HG03045 (cell line): ENCODE measurements around the gene ABCC5.
"Not testable (repeated sequence)": the region's sequence is repeated elsewhere in the genome, so short reads cannot be mapped to it uniquely, and the experiment has no call there.

Experiments
- ATAC-seq: cut with Tn5 transposase; IDR thresholded peaks from one replicate; pipeline ENCODE4 v1.9.1; 2021; ENCODE audit warnings: mild to moderate bottlenecking, moderate library complexity; ENCODE audit not compliant: unreplicated experiment

ABCC5 gene

DNA sequence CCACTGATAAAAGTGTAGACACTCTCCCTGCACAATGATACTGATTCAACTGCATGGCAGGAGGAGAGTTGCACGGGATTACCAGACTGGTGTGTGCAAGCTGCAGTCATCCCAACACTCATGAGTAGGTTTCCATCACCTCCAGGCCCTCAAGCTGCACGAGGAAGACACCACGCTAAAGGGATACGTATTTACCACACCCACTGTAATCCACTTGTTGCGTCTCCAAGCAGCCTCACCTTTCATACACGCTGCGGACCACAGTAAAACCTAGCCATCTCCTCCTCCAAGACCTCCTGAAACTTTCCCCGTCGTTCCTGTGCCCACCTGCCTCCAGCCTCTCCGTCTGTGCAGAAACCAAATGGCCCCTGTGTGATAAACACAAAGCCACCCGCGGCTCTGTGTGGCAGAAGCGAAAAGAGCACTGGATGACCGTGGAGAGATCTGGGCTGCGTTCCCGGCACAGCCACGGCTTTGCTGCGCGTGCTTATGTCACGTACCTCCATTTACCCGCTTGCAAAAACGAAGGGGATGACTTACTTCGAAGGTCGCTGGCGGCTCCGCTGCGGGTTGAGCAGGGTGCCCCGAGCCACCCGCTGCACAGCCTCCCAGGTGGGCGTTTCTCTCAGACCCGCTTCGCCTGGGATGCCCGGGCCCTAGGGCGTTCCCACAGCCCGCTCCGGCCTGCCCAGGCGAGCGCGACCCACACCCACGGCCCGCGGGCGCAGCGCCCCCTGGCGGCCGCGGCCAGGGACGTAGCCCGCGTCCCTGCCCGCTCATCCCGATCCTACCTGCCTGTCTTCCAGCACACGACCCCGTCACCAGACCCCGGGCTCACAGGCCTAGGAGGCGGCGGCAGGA lies 643 bp downstream of the ABCC5 start:
- peak; percentile 82 for ATAC-seq

DNA sequence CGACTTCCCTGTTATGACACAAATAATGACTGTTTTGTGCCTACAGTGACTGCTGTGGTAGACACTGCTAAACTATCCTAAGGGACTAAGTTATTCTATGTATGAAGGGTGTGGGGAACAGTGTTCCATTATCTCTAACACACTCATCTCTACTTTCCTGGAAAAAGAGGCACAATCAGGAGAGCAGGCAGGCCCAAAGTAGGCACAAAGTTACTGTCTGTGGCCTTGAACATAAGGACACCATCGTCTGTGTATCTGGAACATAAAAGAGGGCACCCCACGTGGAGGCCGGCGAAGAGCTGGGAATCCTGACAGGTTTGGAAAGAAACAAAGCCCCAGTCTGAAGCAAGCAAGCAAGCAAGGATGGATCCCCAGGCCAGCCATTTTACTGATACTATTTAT lies 1.5 kb downstream of the ABCC5 start:
- no peak for ATAC-seq

DNA sequence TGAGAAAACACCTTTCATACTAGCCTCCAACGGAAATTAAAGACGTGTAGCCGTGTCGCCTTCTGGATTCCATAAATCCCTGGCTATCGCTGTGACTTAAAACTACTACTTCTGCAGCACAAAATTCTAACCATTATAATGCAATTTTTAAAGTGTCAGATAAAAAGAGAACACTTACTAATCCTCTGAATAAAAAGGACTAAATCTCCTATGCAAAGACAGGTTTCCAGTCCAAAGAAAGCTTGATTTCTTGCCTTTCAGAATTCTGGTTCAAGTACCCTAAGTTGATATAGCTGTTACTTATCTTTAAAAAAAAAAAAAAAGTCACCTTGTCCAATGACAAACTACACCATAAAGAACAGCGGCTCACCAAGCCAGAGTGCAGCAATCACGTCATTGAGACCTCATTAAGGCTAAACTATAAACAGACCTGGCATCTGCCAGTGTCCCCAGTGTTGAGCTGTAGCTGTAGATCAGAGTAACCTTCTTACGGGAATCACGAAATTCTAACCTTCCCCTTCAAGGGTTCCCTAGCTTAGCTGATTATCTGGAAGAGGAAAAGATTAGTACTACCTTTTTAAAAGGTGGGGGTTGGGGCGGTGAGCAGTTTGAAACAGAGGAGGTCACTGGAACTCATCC lies 2.2 kb downstream of the ABCC5 start:
- ATAC-seq = no peak

DNA sequence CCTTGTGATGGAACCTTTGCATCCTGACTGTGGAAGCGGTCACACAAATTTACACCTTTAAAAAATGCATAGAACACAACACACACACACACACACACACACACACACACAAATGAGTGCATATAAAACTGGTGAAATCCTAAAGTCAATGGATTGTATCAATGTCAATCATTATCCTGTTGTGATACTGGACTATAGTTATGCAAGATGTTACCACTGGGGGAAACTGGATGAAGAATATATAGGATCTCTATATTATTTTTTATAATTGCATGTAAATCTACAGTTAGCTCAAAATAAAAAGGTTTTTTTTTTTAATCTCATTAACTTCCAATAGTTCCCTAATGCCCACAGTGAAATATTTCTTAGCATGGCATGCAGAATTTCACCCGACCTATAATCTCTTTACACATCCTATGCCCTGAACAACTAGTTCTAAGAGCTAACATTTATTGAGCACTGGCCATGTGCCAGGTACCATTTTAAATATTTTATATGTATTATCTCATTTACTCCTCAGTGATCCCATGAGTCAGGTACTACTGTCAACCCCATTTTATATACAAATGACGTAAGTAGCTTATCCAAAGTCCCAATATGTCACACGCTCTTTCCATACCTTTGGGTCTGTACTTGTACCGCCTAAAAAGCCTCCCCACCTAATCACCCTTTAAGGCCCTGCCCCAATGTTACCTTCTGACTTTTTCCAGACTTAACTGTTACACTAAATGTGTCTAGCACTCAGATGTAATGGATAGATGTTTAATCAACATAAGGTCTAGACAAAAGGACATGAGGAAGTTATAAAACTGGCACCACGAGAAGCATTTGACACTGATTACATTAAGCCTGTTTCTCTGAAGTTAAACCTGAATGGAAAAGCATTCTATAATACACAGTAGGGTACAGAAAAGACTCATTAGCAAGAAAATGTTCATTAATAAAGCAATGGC lies 5.5 kb downstream of the ABCC5 start:
- ATAC-seq = no peak

- no peak for ATAC-seq
These were observed 6.3 kb downstream of the ABCC5 start for GRCh38 chr3:184011230-184011876.

DNA sequence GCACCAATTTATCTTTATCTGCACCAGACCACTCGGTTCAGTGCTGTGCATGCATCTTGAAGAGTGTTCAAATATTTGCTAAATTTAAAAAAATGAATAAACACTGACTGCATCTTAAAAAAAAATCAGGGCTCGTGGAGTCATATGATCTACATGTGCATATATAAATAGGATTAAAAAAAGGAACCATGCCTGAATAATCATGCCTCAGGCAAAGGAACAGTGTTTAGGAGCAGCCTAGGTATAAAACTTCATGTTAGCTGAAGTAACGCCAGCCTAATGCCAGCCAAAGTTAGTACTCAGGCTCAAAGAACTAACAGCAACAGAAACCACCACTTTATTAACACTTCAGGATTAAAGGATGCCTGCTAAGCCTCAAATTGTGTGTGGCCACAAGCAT lies 9.5 kb downstream of the ABCC5 start:
- ATAC-seq = no peak

DNA sequence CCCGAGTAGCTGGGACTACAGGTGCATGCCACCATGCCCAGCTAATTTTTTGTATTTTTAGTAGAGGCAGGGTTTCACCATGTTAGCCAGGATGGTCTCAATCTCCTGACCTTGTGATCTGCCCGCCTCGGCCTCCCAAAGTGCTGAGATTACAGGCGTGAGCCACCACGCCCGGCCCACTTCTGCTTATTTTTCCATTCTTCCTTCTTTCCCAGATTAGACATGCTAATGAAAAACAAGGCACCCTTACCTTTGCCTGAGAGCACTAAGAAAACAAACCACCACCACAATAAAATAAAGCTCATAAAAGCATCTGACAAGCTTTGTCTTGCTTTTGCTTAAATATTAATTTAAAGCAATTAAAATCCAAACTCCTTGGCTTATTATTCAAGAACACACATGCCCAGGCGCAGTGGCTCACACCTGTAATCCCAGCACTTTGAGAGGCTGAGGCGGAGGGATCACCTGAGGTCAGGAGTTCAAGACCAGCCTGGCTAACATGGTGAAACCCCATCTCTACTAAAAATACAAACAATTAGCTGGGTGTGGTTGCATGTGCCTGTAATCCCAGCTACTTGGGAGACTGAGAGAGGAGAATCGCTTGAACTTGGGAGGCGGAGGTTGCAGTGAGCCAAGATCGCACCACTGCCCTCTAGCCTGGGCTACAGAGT lies 10.4 kb downstream of the ABCC5 start:
- not testable (repeated sequence) for ATAC-seq

DNA sequence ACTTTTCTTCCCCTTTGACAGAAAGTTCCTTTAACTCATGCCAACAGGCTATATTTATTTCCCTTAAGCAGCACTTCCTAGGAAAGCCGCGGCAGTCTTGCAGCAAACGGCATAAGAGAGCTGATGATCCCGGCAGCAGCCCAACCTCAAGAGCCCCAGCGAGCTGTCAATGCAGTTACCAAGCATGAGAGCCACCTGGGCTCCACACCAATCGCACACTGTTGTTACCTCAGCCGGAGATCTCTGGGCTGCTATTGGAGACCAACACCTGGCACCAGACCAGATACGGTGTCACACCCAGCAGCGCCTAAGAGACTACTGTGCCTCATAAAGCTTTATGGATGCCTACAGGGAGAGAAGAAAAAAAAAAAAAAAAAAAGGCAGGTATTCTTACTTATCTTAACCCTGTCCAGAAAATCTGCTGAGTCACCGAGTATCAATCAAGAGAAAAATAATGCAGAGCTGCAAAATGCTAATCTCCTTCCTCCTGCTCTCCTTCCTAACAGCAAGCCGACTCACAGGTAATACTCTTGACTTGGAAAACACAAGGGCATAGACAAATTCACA lies 11.7 kb downstream of the ABCC5 start:
- ATAC-seq = peak; percentile 78

GRCh38 chr3:184004476-184004875 lies 13.2 kb downstream of the ABCC5 start:
- ATAC-seq = no peak

DNA sequence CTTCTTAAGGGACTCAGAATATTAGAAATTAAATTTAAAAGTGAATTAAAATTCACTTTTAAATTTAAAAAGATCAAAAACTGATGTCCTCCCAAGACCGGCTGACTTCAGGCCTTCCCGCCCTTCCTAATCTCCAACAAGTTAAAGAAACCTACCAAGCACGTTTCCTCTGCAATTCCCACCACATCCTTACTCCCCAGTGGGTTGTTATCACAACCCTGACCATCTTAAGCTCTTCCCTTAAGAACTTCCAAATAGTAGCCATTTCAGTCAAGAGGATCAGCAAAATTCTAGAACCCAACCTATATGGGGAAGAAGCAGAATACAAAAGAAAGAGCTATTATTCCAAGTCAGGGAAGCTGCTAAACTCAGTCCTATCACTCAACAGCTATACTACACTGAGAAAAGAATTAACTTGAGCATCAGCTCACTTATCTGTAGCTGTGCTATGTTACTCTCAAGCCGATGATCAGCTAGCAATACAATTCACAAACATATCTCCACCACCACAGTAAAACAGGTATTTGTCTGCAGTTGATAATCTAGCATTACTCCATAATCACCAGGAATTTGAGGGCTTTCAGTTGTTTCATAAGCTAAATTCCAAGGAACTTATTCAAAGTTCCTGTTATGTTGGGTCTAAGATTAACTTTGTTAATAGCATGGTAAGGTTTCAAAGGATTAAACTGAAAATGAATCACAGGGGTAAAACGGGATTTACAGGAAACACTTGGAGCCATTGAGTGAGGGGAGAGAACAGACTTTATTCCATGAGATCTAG lies 14.3 kb downstream of the ABCC5 start:
- ATAC-seq = no peak

DNA sequence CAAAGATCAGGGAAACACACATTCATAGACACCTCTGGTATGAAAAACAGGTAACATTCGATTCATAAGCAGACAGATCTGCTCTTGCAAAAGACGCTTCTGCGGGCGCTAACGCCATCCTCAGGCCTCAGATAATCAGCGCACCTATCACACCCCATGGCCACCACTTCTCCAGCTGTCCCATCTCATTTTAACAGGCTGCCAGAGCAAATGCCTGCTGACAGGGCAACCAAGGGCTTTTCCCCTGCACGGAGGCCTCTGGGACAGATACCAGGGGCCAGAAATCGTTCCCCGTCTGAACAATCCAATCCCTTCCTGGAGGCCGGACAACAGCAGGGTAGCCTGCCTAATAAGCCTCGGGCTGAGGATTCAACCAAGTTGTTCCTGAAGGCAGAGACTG lies 15.2 kb downstream of the ABCC5 start:
- no peak for ATAC-seq

- ATAC-seq = no peak
These were observed 15.9 kb downstream of the ABCC5 start for GRCh38 chr3:184001761-184002160.

GRCh38 chr3:183991403-183991802 lies 26.3 kb downstream of the ABCC5 start:
- no peak for ATAC-seq

- ATAC-seq = no peak
These were observed 29.4 kb downstream of the ABCC5 start for GRCh38 chr3:183988216-183988790.

- ATAC-seq = no peak
These were observed 30.6 kb downstream of the ABCC5 start for GRCh38 chr3:183987000-183987600.

DNA sequence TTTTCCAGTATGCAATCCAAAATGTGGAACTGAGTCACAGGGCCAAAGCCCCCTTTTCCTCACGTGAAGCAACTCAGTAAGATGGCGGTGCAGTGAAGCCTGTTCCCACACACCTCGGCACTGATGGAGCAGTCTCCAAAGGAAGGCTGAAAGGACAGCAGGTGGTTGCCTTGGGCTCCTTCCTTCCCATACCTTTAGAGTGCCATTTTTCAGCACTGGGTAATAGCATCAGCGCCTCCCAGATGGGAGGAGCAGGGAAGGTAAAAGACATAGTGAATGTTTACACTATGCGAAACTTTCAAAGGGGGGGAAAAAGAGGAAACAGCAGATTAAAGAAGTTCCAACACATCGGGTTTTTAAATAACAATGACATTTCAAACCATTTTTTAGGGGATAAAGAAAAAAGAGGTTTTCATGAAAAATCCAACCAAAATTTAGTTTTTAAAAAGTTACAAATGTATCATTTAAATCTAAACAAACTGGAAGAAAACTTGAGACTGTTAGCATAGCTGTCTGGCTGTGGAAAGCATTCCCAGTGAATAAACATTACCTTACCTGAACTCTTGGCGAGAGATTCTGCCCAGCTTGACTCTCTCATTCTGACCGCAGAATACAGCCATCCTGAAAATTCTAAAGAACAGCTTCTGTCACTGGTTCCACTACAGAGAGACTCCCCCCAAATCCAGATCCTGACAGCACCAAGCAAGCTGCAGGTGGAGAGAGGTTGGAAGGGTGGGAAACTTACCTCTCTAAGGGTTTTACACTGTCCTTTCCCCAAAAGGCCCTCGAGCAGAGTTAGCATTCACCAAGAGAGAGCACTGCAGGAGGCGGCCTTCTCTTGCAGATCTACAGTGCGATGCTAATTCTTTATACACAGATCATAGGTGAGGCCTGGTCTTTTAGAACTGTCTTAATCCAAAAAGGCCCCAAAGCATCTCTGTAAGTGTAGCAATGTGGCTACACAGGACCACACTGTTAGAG lies 32.6 kb downstream of the ABCC5 start:
- ATAC-seq = no peak

- ATAC-seq = no peak
These were observed 33.5 kb downstream of the ABCC5 start for GRCh38 chr3:183984127-183984740.
